GM21528 (cell line): ENCODE data around the gene C20orf141.
A peak's percentile ranks its signal among the peaks of the same experiment; 100 is the strongest.

Source experiments
- ATAC-seq: cut with Tn5 transposase; IDR thresholded peaks from one replicate; pipeline ENCODE4 v1.9.1; 2021; ENCODE audit warnings: mild to moderate bottlenecking, moderate library complexity; ENCODE audit not compliant: unreplicated experiment, low FRiP score

The C20orf141 gene

DNA sequence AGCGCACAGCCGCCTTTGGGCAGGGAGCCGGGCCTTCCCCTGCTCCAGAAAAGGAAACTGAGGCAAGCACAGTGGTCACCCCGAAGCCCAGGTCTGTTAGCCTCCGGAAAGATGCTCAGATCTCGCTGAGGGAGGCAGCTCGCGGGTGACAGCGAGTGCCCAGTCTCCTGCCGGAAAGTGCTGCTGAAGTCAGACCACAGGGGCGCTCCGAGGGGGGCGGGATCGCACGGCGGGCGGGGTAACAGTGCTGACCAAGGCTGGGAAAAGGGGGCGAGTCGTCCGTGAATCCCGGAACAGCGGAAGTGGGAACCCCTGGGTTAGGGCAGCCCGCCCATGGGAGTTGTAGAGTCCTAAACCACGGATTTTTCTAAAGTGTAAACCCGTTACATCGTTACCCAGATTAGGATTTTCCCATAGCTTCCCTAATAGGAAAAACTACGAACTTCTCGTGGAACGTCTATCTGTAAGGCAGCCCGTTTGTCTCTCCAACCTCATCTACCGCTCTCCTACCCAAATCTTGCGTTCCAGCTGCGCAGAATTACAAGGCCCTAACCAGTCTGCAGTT, 26.3 kb downstream of the C20orf141 start:
- ATAC-seq: peak; percentile 49

DNA sequence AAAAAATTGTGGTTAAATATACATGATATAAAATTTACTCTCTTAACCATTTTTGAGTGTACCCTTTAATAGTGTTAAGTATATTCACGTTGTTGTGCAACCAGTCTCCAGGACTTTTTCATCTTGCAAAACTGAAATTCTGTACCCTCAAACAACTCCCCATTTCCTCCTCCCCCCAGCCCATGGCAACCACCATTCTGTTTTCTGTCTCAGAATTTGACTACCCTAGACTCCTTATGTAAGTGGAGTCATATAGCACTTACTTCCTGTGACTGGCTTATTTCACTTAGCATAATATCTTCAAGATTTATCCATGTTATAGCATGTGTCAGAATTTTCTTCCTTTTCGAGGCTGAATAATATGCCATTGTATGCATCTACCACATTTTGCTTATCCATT, 30.8 kb downstream of the C20orf141 start:
- ATAC-seq: no peak

DNA sequence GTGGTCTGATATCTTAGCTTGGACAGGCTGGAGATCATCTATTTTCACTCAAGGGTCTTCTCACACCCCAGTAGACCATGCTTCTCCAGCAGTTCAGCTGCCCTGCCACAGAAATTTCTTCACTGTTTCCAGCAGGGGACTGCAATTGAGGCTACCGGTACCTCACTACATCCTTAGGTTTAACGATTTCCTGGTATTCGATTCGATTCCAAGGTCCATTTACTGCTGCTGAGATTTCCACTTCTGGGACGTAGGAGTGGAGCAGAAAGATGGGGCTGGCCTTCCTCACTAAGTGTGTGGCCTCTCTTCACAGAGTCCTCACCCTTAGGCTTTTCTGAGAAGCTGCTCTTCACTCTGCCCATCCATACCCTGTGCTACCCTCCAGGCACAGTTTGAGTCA, 31.9 kb downstream of the C20orf141 start:
- no peak for ATAC-seq

DNA sequence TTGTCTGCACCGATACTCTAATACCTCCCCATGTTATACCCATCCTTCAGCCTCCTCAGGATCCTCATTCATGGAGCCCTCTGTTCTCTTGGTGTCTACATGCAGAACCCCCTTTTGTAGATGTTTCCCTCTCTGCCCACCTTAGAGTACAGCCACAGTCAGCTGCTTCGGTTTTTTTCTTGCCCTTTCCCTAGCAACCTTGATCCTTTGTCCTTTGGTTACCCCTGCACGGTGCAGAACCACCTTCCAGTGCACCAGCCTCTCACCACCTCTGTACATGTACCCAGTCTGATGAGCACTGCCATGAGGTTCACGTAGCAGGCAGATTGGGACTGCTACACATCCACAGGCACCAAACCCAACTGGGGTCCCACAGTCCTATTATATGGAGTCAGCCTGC, 33.0 kb downstream of the C20orf141 start:
- ATAC-seq: no peak

DNA sequence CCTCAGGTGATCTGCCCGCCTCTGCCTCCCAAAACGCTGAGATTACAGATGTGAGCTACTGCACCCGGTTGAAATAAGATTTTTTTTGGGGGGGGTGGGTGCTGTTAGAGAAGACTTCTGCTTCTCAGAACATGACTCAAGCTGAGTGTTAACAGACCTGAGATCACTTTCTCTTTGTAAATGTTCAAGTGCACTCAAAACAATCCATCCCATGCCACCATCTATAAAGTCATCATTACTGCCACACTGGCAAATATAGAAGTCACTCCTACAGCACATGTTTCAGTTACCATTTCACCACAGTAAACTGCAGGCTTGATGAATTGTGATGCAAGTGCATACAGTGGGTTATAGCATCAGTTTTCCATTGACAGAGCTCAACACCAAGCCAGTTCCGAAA, 34.7 kb downstream of the C20orf141 start:
- no peak for ATAC-seq

DNA sequence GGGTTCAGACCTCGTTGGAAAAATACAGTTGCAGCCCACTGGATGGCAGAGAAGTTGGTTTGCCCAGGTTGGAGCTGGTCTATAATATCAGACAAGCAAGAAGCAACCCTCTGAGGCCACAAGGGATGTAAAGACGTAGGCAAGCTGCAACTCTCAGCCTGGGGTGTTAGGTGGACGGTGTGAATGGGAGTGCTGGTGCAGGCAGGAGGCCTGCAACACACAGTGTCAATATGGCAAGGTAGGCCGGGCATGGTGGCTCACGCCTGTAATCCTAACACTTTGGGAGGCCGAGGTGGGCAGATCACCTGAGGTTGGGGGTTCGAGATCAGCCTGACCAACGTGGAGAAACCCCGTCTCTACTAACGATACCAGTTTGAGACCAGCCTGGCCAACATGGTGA, 36.3 kb downstream of the C20orf141 start:
- no peak for ATAC-seq

DNA sequence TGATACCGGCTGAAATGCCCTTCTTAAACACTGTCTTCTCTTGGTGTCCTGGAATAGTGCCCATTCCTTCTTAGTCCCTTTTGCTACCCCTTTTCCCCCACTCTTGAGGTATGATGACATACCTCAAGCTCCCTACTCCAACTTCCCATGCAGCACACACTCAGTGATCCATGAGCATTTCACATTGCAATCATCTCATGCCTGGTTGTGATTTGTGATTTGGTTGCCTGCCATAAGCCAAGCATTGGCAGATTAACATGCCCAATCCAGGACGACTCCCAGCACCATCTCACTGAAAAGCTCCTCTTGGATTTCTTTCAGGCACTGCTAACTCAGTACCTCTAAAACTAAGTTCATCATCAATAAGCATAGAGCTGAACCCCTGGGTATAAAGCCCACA, 43.8 kb downstream of the C20orf141 start:
- ATAC-seq: no peak

DNA sequence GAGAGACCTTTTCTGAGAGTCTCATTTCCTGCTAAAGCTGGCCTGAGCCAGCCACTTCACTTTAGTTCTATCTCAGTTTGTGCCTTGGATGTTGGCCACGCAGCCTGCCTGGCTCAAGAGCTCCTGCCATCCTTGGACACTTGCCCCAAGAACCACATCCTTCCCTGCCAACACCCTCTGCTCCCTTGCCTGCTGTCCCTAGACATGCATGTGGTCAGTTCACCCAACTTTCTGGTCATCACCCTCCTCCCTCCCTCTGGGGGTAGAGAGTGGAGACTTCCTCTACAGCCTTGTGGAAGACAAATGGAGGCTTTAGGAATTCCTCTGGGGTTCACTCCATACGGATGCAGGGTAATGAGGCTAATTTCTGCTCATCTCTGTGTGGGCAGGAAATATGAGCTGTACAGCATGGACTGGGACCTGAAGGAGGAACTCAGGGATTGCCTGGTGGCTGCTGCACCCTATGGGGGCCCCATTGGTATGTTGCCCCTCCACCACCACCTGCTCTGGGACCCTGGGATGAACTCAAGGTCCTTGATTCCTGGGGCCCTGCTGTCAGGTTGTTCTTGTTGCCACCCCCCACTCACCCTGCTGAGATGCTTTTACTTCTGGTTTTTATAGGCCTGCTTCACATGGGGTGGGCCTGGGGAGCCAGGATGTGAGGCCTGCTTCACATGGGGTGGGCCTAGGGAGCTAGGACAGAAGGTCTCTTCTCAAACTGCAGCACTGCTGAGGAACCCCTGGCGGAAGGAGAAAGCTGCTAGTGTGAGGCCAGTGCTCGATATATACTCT, 44.7 kb downstream of the C20orf141 start:
- ATAC-seq: no peak

DNA sequence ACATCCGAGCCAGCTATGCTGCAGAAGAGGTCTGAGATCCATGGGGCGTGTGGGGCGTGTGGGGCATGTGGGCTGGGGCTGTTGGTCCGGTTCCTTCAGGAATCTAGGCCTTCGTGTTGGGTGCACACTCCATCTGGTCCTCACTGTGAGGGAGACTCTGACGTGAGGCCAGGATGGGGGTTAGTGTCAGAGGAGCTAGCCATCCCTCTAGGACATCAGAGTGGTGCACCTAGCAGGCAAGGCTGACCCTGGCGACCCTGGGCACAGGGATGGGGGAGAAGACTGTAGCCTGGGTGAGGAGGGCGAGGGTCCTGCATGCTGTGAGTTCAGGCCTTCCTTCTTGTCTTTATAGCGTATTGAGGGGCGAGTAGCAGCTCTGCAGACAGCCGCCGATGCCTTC, 49.8 kb downstream of the C20orf141 start:
- ATAC-seq: no peak

DNA sequence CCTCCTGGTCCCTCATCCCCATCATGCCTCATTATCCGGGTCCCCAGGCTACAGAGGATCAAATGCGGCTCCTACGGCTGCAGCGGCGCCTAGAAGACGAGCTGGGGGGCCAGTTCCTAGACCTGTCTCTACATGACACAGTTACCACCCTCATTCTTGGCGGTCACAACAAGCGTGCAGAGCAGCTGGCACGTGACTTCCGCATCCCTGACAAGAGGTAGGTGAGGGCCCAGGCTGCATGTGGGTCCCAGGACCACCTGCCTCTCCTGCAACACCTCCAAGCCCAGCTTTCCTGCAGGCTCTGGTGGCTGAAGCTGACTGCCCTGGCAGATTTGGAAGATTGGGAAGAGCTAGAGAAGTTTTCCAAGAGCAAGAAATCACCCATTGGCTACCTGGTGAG, 50.3 kb downstream of the C20orf141 start:
- ATAC-seq: no peak
